Fibroblast of lung (primary cell): ENCODE data around the gene WDR27. TPM values are rescaled to one million over a fixed set of nuclear protein-coding genes. Genes with fewer than 3 reads are reported as not detected.

Experiments used
- DNase-seq, 2 donors: peaks; one replicate each; pipeline versions ENCODE4 v3.0.0 to v3.0.0-alpha.2; 2010; ENCODE audit warnings: low read depth in 2 of 2
- H2AFZ ChIP-seq: 2 replicates; pipeline ENCODE4 v1.5.1; 2012; ENCODE audit warnings: low read length, control low read depth, inconsistent platforms
- H3K27ac ChIP-seq: 2 replicates; pipeline ENCODE4 v1.5.1; 2011; ENCODE audit warnings: low read length, control low read depth; ENCODE audit not compliant: insufficient read depth
- H3K27me3 ChIP-seq: 2 replicates; pipeline ENCODE4 v1.5.1; 2011; ENCODE audit warnings: mild to moderate bottlenecking, low read length; ENCODE audit not compliant: control insufficient read depth, insufficient read depth
- H3K36me3 ChIP-seq: 2 replicates; pipeline ENCODE4 v1.5.1; 2011; ENCODE audit warnings: low read length; ENCODE audit not compliant: control insufficient read depth, insufficient read depth
- H3K4me1 ChIP-seq: 2 replicates; pipeline ENCODE4 v1.5.1; 2011; ENCODE audit warnings: low read length; ENCODE audit not compliant: control insufficient read depth, insufficient read depth; ENCODE audit errors: extremely low read depth
- H3K4me2 ChIP-seq: 2 replicates; pipeline ENCODE4 v1.5.1; 2011; ENCODE audit warnings: low read length, control low read depth; ENCODE audit not compliant: insufficient read depth; ENCODE audit errors: extremely low read depth
- H3K4me3 ChIP-seq, 4 experiments: fragments of 200-600 bp in 1 of 4; sonication (generic) in 1 of 4; replicated peaks in 1 of 4; 2 replicates each; pipeline ENCODE4 v1.5.1; 2011 to 2016; ENCODE audit warnings: low read length in 4 of 4, low read depth in 3 of 4, mild to moderate bottlenecking in 3 of 4, control low read depth in 2 of 4, inconsistent platforms in 1 of 4, mixed read lengths in 1 of 4; ENCODE audit not compliant: insufficient read depth in 1 of 4; ENCODE audit errors: control extremely low read depth in 1 of 4
- H3K79me2 ChIP-seq: 2 replicates; pipeline ENCODE4 v1.5.1; 2012; ENCODE audit warnings: mild to moderate bottlenecking, low read length, inconsistent platforms; ENCODE audit not compliant: control insufficient read depth, insufficient read depth
- H3K9ac ChIP-seq: 2 replicates; pipeline ENCODE4 v1.5.1; 2011; ENCODE audit warnings: mild to moderate bottlenecking, low read length, control low read depth; ENCODE audit not compliant: insufficient read depth
- H3K9me3 ChIP-seq: 2 replicates; pipeline ENCODE4 v1.5.1; 2012; ENCODE audit warnings: low read depth, low read length; ENCODE audit not compliant: control insufficient read depth, insufficient read depth
- H4K20me1 ChIP-seq: 2 replicates; pipeline ENCODE4 v1.5.1; 2011; ENCODE audit warnings: low read length; ENCODE audit not compliant: control insufficient read depth, insufficient read depth; ENCODE audit errors: extremely low read depth
- EZH2 ChIP-seq: IDR thresholded peaks from 2 replicates; pipeline ENCODE4 v1.5.1; 2012; ENCODE audit warnings: low read length, control low read depth, mild to moderate bottlenecking; ENCODE audit errors: missing control alignments
- polyA plus RNA-seq, 2 donors: library from polyadenylated mRNA; depleted of rRNA in 1 of 2; stranded (reverse) in 1 of 2; unstranded in 1 of 2; fragments of >200 nt; gene quantifications; 2 replicates each; pipeline ENCODE4 v1.2.1, GENCODE V29; 2011 to 2012; ENCODE audit warnings: missing spikeins in 1 of 2
- total RNA-seq: library from RNA; depleted of rRNA; stranded (reverse); fragments of >200 nt; gene quantifications from 2 replicates; pipeline ENCODE4 v1.2.1, GENCODE V29; 2014
- TF ChIP-seq, protein P1 (sequence below), 2 donors: IDR thresholded peaks in 1 of 2; conservative IDR thresholded peaks in 1 of 2; 1 replicate in 1 of 2; 2 replicates in 1 of 2; pipeline ENCODE4 v1.5.1; 2011 to 2012; ENCODE audit warnings: low read length in 2 of 2, control low read depth in 1 of 2, inconsistent platforms in 1 of 2, low read depth in 1 of 2, mild to moderate bottlenecking in 1 of 2

The WDR27 gene
- total and polyA plus RNA-seq, 2 donors (not counting 1 experiment from before 2014, with no cell fraction given) = 8.8 to 23.3 TPM

DNA sequence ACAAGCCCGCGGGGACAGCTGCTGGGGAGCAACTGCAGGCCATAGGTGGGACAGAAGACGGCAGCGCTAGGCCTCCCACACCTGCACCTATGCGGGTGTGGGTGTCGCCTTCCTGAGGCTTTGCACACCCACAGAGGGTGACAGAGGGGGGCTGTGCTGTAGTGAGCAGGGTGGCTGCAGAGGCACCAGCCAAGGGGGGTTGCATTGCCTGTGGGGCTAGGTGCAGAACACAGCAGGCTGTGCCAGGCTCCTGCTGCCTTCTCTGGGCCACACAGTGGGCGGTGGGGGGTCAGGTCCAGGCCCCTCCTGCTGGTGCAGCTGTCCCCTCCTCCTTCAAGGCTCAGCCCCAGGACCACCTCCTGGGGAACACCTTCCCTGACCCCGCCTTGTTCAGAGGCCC is 75.7 kb downstream of the WDR27 start:
- no peaks in the 10 kb centered on the region for H3K79me2 ChIP-seq

DNA sequence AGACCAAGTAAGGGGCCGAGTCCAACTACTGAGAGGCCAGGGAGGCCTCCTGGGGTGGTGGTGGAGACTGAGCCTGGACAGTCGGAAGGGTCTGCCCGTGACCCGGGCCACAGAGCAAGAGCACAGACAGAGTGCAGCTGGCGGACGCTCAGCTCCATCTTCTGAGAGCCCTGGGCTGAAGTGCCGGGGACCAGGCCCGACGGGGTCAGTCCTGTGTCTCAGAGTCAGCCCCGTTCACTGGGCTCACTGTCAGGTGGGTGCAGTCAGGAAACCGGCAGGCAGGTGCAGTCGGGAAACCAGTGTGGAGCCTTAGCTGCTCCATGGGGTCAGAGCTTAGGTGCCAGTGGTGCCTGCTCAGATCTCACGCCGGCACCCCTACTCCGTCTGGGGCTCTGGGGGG is 76.5 kb downstream of the WDR27 start:
- Histone ChIP-seq H4K20me1 (no peaks in the 10 kb centered on the region), H3K79me2 (no peaks in the 10 kb centered on the region), H3K9ac (no peak overlapping the region), H3K36me3 (no peaks in the 10 kb centered on the region), H3K27me3 (no peaks in the 10 kb centered on the region), H3K4me2 (no peak overlapping the region), H2AFZ (no peak overlapping the region), H3K9me3 (no peaks in the 10 kb centered on the region), H3K27ac (no peak overlapping the region), H3K4me3 (no peak overlapping the region), H3K4me1 (peaks cover 4% of the 10 kb centered on the region)
- no peak for DNase-seq
- TF ChIP-seq, protein P1, sequence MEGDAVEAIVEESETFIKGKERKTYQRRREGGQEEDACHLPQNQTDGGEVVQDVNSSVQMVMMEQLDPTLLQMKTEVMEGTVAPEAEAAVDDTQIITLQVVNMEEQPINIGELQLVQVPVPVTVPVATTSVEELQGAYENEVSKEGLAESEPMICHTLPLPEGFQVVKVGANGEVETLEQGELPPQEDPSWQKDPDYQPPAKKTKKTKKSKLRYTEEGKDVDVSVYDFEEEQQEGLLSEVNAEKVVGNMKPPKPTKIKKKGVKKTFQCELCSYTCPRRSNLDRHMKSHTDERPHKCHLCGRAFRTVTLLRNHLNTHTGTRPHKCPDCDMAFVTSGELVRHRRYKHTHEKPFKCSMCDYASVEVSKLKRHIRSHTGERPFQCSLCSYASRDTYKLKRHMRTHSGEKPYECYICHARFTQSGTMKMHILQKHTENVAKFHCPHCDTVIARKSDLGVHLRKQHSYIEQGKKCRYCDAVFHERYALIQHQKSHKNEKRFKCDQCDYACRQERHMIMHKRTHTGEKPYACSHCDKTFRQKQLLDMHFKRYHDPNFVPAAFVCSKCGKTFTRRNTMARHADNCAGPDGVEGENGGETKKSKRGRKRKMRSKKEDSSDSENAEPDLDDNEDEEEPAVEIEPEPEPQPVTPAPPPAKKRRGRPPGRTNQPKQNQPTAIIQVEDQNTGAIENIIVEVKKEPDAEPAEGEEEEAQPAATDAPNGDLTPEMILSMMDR (conservative IDR thresholded peaks at IDR 0.05 in 1 of 2, IDR thresholded peaks at IDR 0.05 in 1 of 2; ENCODE audit: low read depth in 1 of 2, low read length in 2 of 2) = no peak
- TF ChIP-seq EZH2 = no peak

More for the DNA sequence above, 75.7 kb downstream of the WDR27 start:
- no peaks in the 10 kb centered on the region for H3K36me3 ChIP-seq
- no peaks in the 10 kb centered on the region for H3K4me1 ChIP-seq
- H2AFZ ChIP-seq = no peak overlapping the region
- H3K9ac ChIP-seq = no peak overlapping the region
- no peak for DNase-seq
- no peak overlapping the region for H3K4me2 ChIP-seq
- no peaks in the 10 kb centered on the region for H4K20me1 ChIP-seq
- TF ChIP-seq EZH2 = no peak
- TF ChIP-seq, protein P1 (conservative IDR thresholded peaks at IDR 0.05 in 1 of 2, IDR thresholded peaks at IDR 0.05 in 1 of 2; ENCODE audit: low read depth in 1 of 2, low read length in 2 of 2) = no peak
- H3K27ac ChIP-seq = no peak overlapping the region
- H3K27me3 ChIP-seq = no peaks in the 10 kb centered on the region
- no peak overlapping the region for H3K4me3 ChIP-seq
- H3K9me3 ChIP-seq = no peaks in the 10 kb centered on the region

DNA sequence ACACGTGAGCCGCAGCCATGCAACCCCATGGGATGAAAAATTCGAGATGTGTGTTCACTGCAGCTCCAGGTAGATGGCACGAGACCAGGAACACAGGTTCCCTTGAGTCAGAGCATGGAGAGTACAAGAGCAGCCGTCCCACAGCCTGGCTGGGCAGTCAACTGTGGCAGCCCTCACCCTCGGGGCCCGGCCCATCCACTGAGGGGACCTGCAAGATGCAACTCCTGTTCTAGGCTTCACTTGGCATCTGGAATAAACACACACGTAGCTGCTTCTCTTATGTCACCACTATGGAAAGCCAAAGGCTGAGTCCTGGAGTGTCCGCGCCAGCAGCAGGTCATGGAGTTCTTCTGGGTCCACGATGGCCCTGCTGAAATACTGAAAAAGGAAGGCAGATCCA is 77.0 kb downstream of the WDR27 start:
- H3K27me3 ChIP-seq = no peaks in the 10 kb centered on the region

More for the DNA sequence above, 77.0 kb downstream of the WDR27 start:
- no peaks in the 10 kb centered on the region for H3K36me3 ChIP-seq
- H3K4me3 ChIP-seq = no peak overlapping the region
- no peak for TF ChIP-seq EZH2
- TF ChIP-seq, protein P1 (conservative IDR thresholded peaks at IDR 0.05 in 1 of 2, IDR thresholded peaks at IDR 0.05 in 1 of 2; ENCODE audit: low read depth in 1 of 2, low read length in 2 of 2) = no peak
- H3K79me2 ChIP-seq = no peaks in the 10 kb centered on the region
- H3K9me3 ChIP-seq = no peaks in the 10 kb centered on the region
- peaks cover 9% of the 10 kb centered on the region for H3K4me1 ChIP-seq
- no peak overlapping the region for H3K9ac ChIP-seq
- DNase-seq = no peak
- H3K4me2 ChIP-seq = no peak overlapping the region
- no peaks in the 10 kb centered on the region for H4K20me1 ChIP-seq
- no peak overlapping the region for H2AFZ ChIP-seq
- no peak overlapping the region for H3K27ac ChIP-seq
